ENCODE results near the gene GOLGB1. TPM values are rescaled to one million over a fixed set of nuclear protein-coding genes. Genes with fewer than 3 reads are reported as not detected.

Gene GOLGB1
- total and polyA plus RNA-seq, 2 donors (not counting 3 experiments of a cell fraction or from before 2014, with no cell fraction given), result 7.4 to 42.7 TPM

DNA sequence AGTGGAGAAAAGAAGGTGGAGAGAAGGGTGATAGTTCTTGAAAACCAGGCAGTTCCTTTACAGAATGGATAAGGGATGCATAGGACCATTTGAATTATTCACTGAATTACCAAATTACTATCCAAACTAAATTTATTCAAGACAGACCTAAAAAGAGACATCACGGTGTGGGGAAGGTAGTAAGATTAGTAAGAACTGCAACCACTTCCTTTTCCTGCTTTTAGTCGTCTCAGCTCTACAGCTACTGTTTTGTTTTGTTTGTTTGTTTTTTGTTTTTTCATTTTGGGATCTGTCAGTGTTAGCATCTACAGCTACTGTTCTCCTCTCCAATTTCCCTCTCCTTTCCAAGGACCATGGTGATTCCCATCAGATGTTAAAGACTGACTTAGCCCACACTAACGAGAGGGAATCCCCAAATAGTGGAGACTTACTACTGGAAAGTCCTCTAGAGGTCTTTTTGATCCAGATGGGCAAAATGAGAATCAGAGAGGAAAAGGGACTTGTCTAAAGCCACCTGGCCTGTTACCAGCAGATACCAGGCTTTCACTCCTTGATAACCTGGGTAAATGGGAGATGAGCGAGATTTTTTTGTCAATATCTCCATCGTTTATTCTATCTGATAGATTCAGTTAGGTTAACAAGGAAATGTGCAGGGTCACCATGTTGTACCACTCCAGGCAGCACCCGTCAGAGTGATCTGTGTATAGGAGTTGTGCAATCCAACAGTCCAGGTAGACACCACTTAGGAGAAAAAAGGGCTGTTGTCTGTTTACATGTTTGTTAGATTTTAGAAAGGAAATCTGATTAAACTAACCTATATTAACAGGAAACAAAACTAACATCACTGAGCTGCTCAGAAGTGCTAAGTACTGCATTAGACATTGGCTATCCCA is 94.8 kb downstream of the GOLGB1 start:
- intact Hi-C loops (cut with micrococcal nuclease), result no loop called here
- Histone ChIP-seq H3K27ac (ENCODE audit: insufficient read depth, low read depth, low read length) (no peak overlapping the region), H3K9ac (replicated peaks; ENCODE audit: extremely low read depth, insufficient read depth, low read length) (no peak overlapping the region), H3K79me2 (ENCODE audit: control insufficient read depth, insufficient read depth, low read length) (peaks cover 14% of the 10 kb centered on the region), H3K27me3 (ENCODE audit: control insufficient read depth in 2 of 2, insufficient read depth in 2 of 2, low read length in 2 of 2) (no peaks in the 10 kb centered on the region), H2AFZ (ENCODE audit: low read depth, low read length) (no peak overlapping the region), H3K4me3 (replicated peaks in 1 of 3; ENCODE audit: insufficient read depth in 1 of 3, low read depth in 1 of 3, low read length in 3 of 3) (no peak overlapping the region), H3K9me3 (replicated peaks; ENCODE audit: control insufficient read depth, insufficient read depth, low read length) (no peaks in the 10 kb centered on the region), H3K36me3 (ENCODE audit: control insufficient read depth in 2 of 2, extremely low read depth in 1 of 2, insufficient read depth in 2 of 2, low read length in 2 of 2) (peaks cover 0 to 2% of the 10 kb centered on the region in 2 experiments), H3K4me2 (ENCODE audit: insufficient read depth, low read length) (no peak overlapping the region), H3K9me1 (replicated peaks; ENCODE audit: control insufficient read depth, extremely low read depth, insufficient read depth, low read length) (no peaks in the 10 kb centered on the region), H4K20me1 (replicated peaks; ENCODE audit: control insufficient read depth, extremely low read depth, insufficient read depth, low read length) (no peaks in the 10 kb centered on the region), H3K4me1 (ENCODE audit: control insufficient read depth, extremely low read depth, insufficient read depth, low read length) (peaks cover 18% of the 10 kb centered on the region)
- ChIA-PET POLR2A (no interaction called here), CTCF (no interaction called here)
- DNase-seq (ENCODE audit: low read depth, low spot score) (no peak), FAIRE-seq (no peak)
- dilution Hi-C loops (cut with MboI; ENCODE audit: extremely low pct_ligation_motif_present, low sequenced_read_pairs), result no loop called here
- no TSS peak for BruUV-seq (replicated peaks)
- TF ChIP-seq MYC (IDR thresholded peaks at IDR 0.05; ENCODE audit: low read depth, low read length), result no peak
- TF ChIP-seq, protein P1, sequence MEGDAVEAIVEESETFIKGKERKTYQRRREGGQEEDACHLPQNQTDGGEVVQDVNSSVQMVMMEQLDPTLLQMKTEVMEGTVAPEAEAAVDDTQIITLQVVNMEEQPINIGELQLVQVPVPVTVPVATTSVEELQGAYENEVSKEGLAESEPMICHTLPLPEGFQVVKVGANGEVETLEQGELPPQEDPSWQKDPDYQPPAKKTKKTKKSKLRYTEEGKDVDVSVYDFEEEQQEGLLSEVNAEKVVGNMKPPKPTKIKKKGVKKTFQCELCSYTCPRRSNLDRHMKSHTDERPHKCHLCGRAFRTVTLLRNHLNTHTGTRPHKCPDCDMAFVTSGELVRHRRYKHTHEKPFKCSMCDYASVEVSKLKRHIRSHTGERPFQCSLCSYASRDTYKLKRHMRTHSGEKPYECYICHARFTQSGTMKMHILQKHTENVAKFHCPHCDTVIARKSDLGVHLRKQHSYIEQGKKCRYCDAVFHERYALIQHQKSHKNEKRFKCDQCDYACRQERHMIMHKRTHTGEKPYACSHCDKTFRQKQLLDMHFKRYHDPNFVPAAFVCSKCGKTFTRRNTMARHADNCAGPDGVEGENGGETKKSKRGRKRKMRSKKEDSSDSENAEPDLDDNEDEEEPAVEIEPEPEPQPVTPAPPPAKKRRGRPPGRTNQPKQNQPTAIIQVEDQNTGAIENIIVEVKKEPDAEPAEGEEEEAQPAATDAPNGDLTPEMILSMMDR (IDR thresholded peaks at IDR 0.05; ENCODE audit: extremely low read depth in 1 of 2, insufficient read depth in 1 of 2, low read depth in 1 of 2, low read length in 2 of 2), result no peak
- TF ChIP-seq POLR2A (IDR thresholded peaks at IDR 0.05; ENCODE audit: low read depth, low read length), result no peak
- no peak for TF ChIP-seq POLR2AphosphoS5 (IDR thresholded peaks at IDR 0.05; ENCODE audit: insufficient read depth, low read depth, low read length)
- TF ChIP-seq EZH2 (IDR thresholded peaks at IDR 0.05; ENCODE audit: borderline replicate concordance, low read depth, low read length, severe bottlenecking), result no peak
- TF ChIP-seq, protein P2, sequence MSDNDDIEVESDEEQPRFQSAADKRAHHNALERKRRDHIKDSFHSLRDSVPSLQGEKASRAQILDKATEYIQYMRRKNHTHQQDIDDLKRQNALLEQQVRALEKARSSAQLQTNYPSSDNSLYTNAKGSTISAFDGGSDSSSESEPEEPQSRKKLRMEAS (IDR thresholded peaks at IDR 0.05; ENCODE audit: insufficient read depth, insufficient read length), result no peak
- no peak for TF ChIP-seq JUN (IDR thresholded peaks at IDR 0.05; ENCODE audit: borderline replicate concordance, insufficient read depth, insufficient read length, low read depth)
